NCI-H2107 (cell line): ENCODE results near the gene DEK.
"Not testable (repeated sequence)": the region's sequence is repeated elsewhere in the genome, so short reads cannot be mapped to it uniquely, and the experiment has no call there.

Experiments
- DNase-seq: peaks from one replicate; lab custom pipeline; 2025; lab: John Stamatoyannopoulos, UW

The DEK gene

DNA sequence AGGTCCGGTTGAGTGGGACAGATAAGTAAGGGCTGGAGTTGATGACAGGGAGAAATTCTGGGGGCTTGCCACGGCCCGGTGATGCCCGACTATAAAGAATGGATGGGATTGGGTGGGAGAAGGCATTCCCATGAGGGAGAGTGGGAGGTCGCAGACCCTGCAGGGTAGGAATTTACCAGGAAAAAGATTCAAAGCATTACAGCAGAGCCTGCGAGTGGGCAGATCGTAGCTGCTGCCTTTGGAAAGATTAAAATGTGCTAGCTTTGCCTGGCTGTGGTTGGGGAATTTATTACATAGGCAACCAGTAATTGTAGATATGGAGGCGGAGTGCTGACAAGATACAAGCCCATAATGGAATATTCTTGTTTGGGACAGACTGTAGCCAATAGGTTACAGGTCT, 59.6 kb downstream of the DEK start:
- no peak for DNase-seq

DNA sequence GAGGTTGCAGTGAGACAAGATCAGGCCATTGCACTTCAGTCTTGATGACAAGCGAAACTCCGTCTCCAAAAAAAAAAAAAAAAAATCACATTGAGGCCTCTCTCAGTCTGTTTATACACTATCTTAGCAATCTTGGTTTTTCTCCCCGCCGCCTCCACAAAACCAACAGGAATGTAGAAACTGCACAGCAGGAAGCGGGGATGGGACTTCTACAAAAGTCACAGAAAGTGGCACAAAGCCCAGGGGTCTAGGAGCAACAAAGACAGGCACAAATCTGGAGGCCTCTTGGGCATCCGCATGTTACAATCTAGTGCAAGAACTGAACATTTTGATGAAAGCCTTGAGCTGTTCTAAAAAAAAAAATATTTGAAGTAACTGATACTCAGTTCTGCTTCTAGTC, 60.5 kb downstream of the DEK start:
- no peak for DNase-seq

DNA sequence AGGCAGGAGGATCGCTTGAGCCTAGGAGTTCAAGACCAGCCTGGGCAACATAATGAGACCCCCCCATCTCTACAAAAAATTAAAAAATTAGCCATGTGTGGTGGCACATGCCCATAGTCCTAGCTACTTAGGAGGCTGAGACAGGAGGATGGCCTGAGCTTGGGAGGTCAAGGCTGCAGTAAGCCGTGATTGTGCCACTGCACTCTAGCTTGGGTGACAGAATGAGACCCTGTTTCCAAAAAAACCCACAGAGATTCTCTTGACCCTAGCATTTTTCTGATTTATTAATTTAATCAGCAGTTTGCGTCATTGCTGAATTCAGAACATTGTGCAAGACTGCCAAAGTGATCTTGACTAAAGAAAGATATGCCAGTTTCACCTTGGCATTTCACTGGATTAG, 72.3 kb downstream of the DEK start:
- no peak for DNase-seq

DNA sequence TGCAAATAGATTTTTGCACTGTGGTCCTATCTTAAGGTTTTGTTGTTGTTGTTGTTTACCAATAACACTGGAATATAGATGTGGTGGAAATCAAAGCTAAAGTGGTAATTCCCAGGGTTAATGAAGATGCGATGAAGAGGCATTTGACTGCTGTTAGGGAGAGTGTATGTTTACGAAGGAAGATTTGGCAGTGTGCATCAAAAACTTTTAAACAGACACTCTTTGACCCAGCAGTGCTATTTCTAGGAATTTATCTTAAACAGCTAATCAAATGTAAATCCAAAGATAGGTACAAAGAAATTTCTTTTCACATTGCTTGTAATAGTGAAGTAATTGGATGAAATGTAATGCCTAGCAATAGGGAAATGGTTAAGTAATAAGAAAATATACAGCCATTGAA, 75.1 kb downstream of the DEK start:
- no peak for DNase-seq

DNA sequence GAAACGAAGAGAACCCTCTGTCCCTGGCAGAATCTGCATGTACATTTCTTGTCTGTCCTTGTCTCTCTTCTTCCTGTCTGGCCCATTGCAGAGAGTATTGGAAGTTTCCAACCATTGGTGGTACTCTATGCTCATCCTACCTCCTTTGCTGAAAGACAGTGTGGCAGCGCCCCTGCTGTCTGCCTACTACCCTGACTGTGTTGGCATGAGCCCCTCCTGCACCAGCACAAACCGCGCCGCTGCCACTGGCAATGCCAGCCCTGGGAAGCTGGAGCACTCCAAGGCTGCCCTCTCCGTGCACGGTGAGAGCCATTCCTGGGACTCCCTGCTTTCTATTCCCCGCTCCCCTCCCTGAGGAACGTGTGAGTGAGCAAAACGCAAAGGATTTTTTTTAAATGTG, 76.6 kb downstream of the DEK start:
- DNase-seq, result no peak

DNA sequence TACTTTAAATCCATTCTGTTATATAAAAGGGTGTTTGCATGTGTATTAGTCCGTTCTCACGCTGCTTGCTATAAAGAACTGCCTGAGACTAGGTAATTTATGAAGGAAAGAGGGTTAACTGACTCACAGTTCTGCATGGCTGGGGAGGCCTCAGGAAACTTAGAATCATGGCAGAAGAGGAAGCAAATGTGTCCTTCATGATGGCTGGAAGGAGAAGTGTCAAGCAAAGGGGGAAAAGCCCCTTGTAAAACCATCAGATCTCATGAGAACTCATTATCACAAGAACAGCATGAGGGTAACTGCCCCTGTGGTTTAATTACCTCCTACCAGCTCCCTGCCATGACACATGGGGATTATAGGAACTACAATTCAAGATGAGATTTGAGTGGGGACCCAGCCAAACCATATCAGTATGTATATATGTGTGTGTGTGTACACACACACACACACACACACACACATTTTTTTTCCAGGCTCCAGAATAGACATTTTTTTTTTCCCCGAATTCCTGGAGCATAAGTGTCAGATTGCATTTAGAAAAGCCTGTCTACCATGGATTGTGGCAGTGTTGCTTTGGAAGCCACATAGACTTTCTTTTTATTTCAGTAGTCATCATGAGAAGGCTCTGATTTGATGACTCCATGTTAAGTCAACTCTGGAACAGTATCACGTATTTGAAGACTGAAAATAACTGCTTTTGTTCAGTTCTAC, 77.6 kb downstream of the DEK start:
- DNase-seq, result no peak

DNA sequence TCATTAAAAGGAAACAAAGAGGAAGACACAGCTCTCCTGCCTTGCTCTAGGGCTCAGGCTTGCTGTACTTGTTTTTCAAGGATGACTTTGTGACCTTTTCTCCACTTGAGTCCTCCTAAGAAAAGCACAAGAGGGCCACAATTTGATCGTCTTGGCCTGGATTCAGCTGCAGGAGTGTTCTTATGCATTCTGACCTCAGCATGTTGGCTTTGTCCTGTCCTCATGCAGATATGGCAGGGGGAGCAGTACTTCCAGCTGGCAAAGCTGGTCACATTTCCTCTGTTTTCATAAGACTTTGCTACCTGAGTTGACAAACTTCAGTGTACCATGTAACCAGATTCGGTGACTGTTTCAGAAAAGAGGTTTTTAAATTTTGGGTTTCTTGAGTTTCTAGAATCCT, 78.3 kb downstream of the DEK start:
- DNase-seq, result no peak

DNA sequence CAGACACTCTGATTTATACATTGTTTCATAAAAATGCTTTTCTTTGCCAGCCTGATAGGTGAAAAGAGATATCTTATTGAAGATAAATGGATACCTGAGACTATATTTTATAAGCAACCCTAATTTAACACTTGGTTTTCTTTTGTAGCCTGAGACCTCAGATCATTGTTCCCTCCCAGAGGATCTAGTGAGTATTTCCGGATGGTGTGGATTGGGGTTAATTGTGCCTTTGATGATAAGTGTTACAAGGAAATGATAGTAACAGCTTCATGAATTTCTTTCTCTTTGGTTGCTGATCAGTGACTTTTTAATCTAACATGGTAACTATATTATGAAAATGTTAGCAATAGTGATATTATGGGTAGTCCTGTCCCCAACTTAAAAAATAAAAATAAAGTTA, 78.7 kb downstream of the DEK start:
- no peak for DNase-seq

DNA sequence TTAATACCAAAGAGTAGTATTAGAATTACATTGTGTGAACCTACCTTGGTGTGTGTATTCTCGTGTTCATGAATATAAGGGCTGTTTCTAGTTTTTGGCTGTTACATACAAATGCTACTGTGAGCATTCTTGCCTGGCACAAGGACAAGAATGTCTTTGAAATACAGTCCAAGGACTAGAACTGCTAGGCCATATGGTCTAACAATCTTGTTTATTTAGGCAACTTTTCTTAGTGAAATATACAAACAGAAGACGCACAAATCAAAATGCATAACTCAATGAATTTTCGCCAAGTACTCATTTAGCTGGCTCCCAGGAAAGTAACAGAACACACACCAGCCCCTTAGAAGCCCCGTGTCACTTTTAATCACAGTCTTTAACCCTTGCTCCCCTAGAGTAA, 80.6 kb downstream of the DEK start:
- DNase-seq, result no peak

DNA sequence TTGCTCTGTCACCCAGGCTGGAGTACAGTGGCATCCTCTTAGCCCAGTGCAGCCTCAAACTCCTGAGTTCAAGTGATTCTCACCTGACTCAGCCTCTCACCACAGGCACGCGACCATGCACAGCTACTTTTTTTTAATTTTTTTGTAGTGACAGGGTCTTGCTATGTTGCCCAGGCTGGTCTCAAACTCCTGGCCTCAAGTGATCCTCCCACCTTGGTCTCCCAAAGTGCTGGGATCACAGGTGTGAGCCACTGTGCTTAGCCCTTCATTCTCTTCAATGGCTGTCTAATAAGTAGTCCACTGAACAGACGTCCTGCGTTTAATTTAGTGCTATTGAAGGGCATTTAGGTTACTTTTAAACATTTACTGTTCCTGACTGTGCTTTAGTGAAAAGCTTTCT, 81.8 kb downstream of the DEK start:
- no peak for DNase-seq

DNA sequence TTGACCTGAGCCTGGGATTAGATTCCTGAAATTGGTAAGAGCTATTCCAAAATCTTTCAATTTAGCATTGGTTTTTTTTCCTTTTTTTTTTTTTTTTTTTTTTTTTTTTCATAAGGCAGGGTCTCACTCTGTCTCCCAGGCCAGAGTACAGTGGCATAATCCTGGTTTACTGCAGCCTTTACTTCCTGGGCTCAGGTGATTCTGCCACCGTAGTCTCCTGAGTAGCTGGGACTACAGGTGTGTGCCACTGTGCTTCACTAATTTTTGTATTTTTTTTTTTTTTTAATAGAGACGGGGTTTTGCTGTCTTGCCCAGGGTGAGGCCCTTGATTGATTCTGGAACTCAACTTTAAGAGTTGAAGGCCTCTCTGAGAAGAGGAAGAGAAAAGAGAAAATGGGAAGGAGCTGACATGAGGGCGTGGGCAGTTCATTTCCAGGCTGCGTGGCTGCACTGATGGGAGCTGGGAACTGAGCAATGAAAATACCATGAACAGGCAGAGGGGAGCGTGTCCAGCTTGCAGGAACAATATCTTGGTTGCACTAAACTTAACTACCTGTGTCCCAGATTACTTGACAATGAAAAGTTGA, 84.5 kb downstream of the DEK start:
- no peak for DNase-seq

DNA sequence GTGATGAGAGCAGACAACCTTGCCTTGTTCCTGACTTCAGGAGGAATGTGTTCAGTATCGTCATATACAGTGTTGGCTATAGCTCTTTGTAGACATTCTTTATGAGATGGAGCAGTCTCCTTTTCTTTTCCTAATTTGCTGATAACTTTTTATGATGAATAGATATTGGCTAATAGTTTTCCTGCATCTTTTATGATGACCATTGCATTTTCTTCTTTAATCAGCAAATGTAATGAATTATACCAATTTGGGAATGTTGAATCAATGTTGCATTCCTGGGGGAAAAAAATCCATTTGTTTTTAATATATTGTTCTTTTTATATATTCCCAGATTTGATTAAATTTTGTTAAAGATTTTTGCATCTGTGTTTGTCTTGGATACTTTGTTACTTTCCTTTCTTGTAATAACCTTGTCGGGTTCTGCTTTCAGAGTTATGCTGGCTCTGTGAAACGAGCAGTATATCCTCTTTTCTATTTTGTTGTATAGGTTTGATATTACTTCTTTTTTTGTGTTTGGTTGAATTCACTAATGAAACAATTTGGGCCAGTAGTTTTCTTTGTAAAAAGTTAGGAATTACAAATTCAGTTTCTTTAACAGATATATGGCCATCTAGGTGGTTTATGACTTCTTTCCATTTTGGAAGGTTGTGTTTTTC, 85.2 kb downstream of the DEK start:
- no peak for DNase-seq

DNA sequence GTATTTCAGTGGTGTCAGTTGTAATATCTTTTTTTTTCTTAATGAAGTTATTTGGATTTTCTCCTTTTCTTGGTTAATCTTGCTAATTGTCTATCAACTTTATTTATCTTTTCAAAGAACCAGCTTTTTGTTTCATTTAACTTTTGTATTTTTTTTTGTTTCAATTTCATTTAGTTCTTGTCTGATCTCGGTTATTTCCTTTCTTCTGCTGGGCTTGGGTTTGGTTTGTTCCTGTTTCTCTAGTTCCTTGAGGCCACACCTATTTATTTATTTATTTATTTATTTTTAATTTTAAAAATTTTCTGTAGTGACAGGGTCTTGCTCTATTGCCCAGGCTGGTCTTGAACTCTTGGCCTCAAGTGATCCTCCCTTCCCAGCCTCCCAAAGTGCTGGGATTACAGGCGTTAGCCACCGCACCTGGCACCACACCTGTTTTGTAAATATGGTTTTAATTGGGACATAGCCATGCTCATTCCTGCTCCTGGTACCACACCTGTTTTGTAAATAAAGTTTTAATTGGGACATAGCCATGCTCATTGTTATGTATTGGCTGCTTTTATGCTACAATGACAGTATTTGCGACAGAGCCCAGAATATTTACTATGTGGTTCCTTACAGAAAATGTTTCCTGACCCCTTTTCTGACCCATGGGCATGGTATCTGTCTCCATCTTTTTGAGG, 86.9 kb downstream of the DEK start:
- DNase-seq, result no peak

DNA sequence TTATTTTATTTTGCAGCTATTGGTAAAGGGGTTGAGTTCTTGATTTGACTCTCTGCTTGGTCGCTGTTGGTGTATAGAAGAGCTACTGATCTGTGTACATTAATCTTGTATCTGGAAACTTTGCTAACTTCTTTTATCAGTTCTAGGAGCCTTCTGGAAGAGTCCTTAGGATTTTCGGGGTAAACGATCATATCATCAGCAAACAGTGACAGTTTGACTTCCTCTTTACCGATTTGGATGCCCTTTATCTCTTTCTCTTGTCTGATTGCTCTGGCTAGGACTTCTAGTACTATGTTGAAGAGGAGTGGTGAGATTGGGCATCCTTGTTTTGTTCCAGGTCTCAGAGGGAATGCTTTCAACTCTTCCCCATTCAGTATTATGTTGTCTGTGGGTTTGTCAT, 88.1 kb downstream of the DEK start:
- DNase-seq, result not testable (repeated sequence)
